Ovary (tissue), 3 donors: ENCODE measurements around the gene TNPO1.

Source experiments
- POLR2A ChIP-seq: fragments of 450-650 bp; IDR thresholded peaks from one replicate; pipeline ENCODE4 v1.6.1; 2017; ENCODE audit warnings: antibody characterized with exemption, mild to moderate bottlenecking, moderate library complexity
- TF ChIP-seq, protein P1 (sequence below), 3 donors: fragments of 450-650 bp in 2 of 3; fragments of 200-600 bp in 1 of 3; IDR thresholded peaks; one replicate each; pipeline versions ENCODE4 v1.5.1 to v1.8.0; 2016 to 2022; ENCODE audit warnings: antibody characterized with exemption in 3 of 3, mild to moderate bottlenecking in 1 of 3
- donor health status: DM: no; HTN: no; CAD: no.

- no peak for TF ChIP-seq POLR2A
- TF ChIP-seq, protein P1, sequence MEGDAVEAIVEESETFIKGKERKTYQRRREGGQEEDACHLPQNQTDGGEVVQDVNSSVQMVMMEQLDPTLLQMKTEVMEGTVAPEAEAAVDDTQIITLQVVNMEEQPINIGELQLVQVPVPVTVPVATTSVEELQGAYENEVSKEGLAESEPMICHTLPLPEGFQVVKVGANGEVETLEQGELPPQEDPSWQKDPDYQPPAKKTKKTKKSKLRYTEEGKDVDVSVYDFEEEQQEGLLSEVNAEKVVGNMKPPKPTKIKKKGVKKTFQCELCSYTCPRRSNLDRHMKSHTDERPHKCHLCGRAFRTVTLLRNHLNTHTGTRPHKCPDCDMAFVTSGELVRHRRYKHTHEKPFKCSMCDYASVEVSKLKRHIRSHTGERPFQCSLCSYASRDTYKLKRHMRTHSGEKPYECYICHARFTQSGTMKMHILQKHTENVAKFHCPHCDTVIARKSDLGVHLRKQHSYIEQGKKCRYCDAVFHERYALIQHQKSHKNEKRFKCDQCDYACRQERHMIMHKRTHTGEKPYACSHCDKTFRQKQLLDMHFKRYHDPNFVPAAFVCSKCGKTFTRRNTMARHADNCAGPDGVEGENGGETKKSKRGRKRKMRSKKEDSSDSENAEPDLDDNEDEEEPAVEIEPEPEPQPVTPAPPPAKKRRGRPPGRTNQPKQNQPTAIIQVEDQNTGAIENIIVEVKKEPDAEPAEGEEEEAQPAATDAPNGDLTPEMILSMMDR (IDR thresholded peaks at IDR 0.05), result peak in 1 of 3 donors; percentile 1
Observed at GRCh38 chr5:72817076-72817481, 618 bp downstream of the TNPO1 start.
